ENCODE results near the gene NDUFB11.

Gene NDUFB11

DNA sequence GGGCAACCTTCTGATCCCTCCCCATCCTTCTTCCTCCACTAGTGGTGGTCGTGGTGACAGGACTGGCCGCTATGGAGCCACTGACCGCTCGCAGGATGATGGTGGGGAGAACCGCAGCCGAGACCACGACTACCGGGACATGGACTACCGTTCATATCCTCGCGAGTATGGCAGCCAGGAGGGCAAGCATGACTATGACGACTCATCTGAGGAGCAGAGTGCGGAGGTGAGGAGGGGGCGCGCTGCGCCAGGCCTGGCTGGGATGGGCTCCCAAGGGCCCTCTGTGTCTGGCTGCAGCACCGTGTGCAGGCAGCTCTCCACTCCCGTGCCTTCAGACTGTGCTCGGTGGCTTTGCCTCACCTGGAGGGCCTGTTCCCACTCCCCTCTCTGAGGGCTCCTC is 24.8 kb upstream of the NDUFB11 start:
- no peak for TF ChIP-seq ZFX (IDR thresholded peaks at IDR 0.05)
- TF ChIP-seq, protein P1, sequence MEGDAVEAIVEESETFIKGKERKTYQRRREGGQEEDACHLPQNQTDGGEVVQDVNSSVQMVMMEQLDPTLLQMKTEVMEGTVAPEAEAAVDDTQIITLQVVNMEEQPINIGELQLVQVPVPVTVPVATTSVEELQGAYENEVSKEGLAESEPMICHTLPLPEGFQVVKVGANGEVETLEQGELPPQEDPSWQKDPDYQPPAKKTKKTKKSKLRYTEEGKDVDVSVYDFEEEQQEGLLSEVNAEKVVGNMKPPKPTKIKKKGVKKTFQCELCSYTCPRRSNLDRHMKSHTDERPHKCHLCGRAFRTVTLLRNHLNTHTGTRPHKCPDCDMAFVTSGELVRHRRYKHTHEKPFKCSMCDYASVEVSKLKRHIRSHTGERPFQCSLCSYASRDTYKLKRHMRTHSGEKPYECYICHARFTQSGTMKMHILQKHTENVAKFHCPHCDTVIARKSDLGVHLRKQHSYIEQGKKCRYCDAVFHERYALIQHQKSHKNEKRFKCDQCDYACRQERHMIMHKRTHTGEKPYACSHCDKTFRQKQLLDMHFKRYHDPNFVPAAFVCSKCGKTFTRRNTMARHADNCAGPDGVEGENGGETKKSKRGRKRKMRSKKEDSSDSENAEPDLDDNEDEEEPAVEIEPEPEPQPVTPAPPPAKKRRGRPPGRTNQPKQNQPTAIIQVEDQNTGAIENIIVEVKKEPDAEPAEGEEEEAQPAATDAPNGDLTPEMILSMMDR (conservative IDR thresholded peaks at IDR 0.05) = no peak
- no peak overlapping the region for H3K27ac ChIP-seq

DNA sequence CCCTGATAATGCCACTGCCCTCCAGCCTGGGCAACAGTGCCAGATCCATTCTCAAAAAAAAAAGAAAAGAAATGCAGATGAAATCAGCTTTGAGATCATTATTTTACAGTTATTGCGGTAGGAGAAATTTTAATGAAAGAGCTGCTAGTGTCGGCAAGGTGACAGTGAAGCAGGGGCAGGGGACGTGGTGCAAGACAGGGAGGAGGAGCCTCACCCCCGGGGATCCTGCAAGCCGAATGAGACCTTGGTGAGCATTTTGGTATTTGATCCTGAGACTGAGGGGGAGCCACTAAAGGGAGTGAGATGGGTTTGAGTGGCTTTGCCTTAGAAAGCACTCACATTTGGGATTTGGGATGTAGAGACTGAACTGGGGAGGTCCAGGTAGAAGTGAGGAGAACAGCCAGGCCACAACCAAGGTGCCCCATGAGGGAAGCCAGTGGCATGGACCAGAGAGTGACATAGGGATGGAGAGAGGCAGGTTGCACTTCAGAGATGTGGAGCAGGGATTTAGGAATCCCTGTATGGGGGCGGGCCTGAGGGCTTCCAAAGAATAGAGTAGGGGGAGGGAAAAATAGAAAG is 24.1 kb upstream of the NDUFB11 start:
- TF ChIP-seq ZFX (IDR thresholded peaks at IDR 0.05) = no peak
- TF ChIP-seq, protein P1 (conservative IDR thresholded peaks at IDR 0.05) = no peak
- H3K27ac ChIP-seq = no peak overlapping the region

DNA sequence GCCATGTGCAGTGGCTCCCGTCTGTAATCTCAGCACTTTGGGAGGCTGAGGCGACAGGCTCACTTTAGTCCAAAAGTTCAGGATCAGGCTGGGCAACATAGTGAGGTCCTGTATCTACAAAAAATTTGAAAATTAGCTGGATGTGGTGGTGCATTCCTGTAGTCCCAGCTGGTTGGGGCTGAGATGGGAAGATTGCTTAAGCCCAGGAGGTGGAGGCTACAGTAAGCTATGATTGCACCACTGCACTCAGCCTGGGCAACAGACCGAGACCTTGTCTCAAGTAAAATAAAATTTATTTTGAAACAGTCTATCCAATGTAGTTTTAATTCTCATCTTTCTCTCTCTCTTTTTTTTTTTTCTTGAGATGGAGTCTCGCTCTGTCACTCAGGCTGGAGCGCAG is 21.6 kb upstream of the NDUFB11 start:
- H3K27ac ChIP-seq = no peak overlapping the region
- TF ChIP-seq ZFX (IDR thresholded peaks at IDR 0.05) = no peak
- TF ChIP-seq, protein P1 (conservative IDR thresholded peaks at IDR 0.05) = no peak

DNA sequence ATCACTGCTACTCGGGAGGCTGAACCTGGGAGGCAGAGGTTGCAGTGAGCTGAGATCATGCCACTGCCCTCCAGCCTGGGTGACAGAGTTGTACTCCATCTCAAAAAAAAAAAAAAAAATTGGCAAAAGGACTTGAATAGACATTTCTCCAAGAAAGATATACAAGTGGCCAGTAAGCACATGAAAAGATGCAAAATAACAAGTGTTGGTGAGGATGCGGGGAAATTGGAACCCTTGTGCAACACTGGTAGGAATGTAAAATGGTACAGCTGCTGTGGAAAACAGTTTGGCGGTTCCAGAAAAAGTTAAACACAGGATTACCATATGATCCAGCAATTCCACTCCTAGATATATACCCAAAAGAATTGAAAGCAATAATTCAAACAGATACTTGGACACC is 19.9 kb upstream of the NDUFB11 start:
- H3K27ac ChIP-seq = no peak overlapping the region
- TF ChIP-seq, protein P1 (conservative IDR thresholded peaks at IDR 0.05) = no peak
- no peak for TF ChIP-seq ZFX (IDR thresholded peaks at IDR 0.05)

DNA sequence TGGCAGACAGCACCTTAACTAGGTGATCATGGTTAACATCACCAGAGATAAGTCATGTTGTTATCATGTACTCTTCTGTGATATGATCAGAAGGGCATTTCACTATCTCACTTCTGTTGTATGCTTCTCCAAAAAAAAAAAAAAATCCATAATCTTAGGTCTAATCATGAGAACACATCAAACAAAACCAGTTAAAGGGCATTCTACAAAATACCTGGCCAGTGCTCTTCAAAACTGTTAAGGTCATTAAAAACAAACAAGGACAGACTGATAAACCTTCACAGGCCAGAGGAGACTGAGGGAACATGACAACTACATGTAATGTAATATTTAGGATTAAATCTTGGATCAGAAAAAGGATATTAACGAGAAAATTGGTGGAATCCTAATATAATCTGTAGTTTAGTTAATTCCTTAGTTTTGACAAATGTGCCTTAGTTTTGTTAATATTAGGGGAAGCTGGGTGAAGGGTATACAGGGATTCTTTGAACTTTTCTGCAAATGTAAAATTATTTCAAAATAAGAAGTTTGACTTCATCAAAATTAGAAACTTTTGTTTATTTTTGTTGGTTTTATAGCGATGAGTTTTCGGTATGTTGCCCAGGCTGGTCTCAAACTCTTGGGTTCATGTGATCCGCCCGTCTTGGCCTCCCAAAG is 18.6 kb upstream of the NDUFB11 start:
- no peak overlapping the region for H3K27ac ChIP-seq
- TF ChIP-seq, protein P1 (conservative IDR thresholded peaks at IDR 0.05) = no peak
- TF ChIP-seq ZFX (IDR thresholded peaks at IDR 0.05) = no peak

DNA sequence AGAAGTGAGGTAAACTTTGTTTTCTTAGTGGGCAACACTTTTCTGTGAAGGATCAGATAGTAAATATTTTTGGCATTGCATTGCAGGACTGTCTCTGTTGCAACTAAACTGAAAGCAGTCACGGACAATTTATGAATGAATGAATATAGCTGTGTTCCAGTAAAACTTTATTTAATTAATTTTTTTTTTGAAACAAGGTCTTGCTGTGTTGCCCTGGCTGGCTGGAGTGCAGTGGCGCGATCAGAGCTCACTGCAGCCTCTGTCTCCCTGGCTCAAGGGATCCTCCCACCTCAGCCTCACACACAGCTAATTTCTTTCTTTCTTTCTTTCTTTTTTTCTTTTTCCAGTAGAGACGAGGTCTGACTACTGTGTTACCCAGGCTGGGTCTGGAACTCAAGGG is 16.3 kb upstream of the NDUFB11 start:
- H3K27ac ChIP-seq = no peak overlapping the region
- no peak for TF ChIP-seq ZFX (IDR thresholded peaks at IDR 0.05)
- TF ChIP-seq, protein P1 (conservative IDR thresholded peaks at IDR 0.05) = no peak

DNA sequence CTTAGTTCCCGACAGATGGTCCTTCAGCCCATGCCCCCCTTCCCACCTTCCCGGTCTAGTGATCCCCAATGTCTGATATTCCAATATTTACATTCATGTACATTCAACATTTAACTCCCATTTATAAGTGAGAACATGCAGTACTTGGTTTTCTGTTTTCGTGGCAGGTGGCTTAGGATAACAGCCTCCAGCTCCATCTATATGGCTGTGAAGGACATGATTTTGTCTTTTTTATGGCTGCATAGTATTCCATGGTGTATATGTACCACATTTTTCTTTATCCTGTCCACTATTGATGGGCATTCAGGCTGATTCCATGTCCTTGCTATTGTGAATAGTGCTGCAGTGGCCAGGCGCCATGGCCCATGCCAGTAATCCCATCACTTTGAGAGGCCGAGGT is 14.3 kb upstream of the NDUFB11 start:
- TF ChIP-seq ZFX (IDR thresholded peaks at IDR 0.05) = no peak
- TF ChIP-seq, protein P1 (conservative IDR thresholded peaks at IDR 0.05) = no peak
- H3K27ac ChIP-seq = no peak overlapping the region

Data from C4-2B (cell line).